Astrocyte of the cerebellum (primary cell): Measurements from ENCODE around the gene ZNF485.

Experiments used
- DNase-seq: peaks from one replicate; pipeline ENCODE4 v3.0.0-alpha.2; 2011; ENCODE audit warnings: low read depth
- H3K4me3 ChIP-seq: 2 replicates; pipeline ENCODE4 v1.5.1; 2011; ENCODE audit warnings: mild to moderate bottlenecking, low read depth, low read length, moderate library complexity
- CTCF ChIP-seq: IDR thresholded peaks from 2 replicates; pipeline ENCODE4 v1.5.1; 2012; ENCODE audit warnings: low read length, low read depth, moderate library complexity, mild to moderate bottlenecking; ENCODE audit errors: missing control alignments
- in situ Hi-C: cut with HindIII; loops from 2 replicates; pipeline ENCODE4 v1.10.0; 2017; ENCODE audit warnings: low sequenced_read_pairs

ZNF485 gene

GRCh38 chr10:43606323-43607198 lies at the start of gene ZNF485:
Gene ZNF485, plus strand, starts transcription at chr10:43606438. Its CDS starts 613 bp downstream, at chr10:43607051.
- peak; percentile 19 for DNase-seq
- no peak for TF ChIP-seq CTCF
- in situ Hi-C loops, result no loop called here
- peak within 1 kb of the TSS; percentile 66 for H3K4me3 ChIP-seq

- in situ Hi-C loops, result no loop called here
- H3K4me3 ChIP-seq, result no peak overlapping the region
- no peak for DNase-seq
- no peak for TF ChIP-seq CTCF
These were observed 49.0 kb upstream of the ZNF485 start for GRCh38 chr10:43557214-43557613.

GRCh38 chr10:43569681-43570080 lies 36.6 kb upstream of the ZNF485 start:
- TF ChIP-seq CTCF, result no peak
- no peak overlapping the region for H3K4me3 ChIP-seq
- in situ Hi-C loops, result no loop called here
- no peak for DNase-seq

- in situ Hi-C loops, result no loop called here
- TF ChIP-seq CTCF, result no peak
- H3K4me3 ChIP-seq, result no peak overlapping the region
- no peak for DNase-seq
These were observed 35.3 kb upstream of the ZNF485 start for GRCh38 chr10:43570971-43571370.

- peak overlapping the region; percentile 57 for H3K4me3 ChIP-seq
- no peak for TF ChIP-seq CTCF
- in situ Hi-C loops, result no loop called here
These were observed 32.8 kb upstream of the ZNF485 start for GRCh38 chr10:43573250-43574000.

GRCh38 chr10:43574001-43574892 lies 32.0 kb upstream of the ZNF485 start, which contains the start of gene ZNF239:
Gene ZNF239, minus strand, starts transcription at chr10:43574616. Its CDS starts 16,537 bp downstream, at chr10:43558079.
- H3K4me3 ChIP-seq, result peak within 1 kb of the TSS; percentile 57
- no peak for TF ChIP-seq CTCF
- peak; percentile 52 for DNase-seq
- in situ Hi-C loops, result no loop called here

More at GRCh38 chr10:43573250-43574000, 32.8 kb upstream of the ZNF485 start:
- DNase-seq, result no peak
